ENCODE results near the gene TXNRD2.

TXNRD2 gene

DNA sequence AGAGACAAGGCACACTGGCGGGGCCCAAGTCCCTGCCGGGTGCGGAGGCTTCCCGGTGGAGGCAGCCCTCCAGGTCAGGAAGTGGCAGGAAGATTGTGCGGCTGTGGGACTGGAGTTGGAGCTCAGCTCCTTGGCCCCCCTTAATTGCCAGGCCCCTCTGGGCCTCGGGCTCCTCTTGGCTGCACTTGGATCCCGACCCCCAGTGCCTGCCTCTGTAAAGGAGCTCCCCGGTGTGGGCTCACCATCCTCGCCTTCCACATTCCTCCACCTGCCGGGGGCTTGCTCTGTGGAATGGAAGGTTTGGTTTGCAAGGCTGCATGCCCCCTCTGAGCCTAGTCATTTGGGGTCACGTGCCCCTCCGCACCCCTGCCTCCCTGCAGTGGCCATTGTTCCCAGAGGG is 38.1 kb downstream of the TXNRD2 start:
- no peak for DNase-seq

DNA sequence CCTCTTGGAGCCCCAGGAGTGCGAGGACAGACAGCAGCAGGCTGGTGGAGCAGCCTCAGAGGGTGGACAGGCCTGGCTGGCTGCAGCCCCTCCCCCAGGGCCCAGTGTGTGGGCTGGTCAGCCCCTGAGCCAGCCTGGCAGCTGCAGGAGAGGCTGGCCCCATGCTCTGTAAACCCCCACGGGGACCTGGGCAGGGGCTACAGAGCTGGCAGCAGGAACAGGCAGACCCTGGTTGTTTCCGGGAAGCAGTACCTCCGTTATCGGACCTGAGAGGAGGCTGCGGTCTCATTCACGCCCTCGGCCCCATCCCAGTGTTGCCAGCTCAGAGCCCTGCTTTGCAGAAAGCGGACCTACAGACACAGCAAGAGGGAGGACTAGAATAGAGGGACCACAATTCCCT is 38.6 kb downstream of the TXNRD2 start:
- no peak for DNase-seq

DNA sequence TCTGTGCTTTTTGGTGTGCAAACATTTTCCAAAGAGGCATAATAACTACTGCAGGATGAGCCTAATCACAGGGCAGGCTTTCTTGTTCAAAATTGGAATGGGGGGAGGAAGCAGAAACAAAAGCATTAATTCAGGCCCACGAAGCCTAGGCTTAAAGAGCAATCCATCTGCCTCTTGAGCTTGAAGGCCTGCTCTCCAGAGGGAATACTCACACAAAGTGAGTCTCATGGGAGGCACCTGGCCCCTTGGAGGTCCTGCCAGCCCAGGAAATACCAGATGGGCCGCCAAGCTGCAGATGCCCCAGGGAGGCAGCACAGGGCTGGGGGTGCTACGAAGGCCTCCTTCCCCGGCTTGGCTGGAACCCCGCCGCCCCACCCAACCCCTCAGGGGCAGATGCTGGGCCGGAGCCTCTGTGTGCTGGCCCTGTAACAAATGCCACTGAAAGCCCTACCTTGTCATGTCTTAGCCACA is 39.3 kb downstream of the TXNRD2 start:
- no peak for DNase-seq

DNA sequence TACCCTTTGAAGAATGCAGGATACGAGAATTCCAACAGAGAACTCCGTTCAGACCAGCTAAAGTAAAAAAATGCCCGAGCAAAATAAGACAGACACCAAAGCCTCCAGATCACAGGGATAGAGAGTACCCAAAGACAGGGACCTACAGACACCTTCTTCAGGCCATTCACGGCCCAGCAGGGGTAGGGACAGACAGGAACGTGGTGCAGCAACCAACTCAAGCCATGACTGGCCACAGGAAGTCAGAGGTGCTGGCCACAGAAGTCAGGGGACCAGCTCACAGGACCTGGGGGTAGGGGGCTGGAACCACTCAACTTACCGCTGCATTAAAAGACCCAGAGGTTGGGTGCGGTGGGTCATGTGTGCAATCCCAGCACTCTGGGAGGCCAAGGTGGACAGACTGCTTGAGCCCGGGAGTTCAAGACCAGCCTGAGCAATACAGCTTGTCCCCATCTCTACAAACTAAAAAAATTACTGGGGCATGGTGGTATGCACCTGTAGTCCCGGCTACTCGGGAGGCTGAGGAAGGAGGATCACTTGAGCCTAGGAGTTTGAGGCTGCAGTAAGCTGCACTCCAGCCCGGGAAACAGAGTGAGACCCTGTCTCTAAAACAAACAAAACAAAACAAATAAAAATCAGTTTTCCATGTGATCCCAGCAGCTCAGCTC is 39.9 kb downstream of the TXNRD2 start:
- no peak for DNase-seq

DNA sequence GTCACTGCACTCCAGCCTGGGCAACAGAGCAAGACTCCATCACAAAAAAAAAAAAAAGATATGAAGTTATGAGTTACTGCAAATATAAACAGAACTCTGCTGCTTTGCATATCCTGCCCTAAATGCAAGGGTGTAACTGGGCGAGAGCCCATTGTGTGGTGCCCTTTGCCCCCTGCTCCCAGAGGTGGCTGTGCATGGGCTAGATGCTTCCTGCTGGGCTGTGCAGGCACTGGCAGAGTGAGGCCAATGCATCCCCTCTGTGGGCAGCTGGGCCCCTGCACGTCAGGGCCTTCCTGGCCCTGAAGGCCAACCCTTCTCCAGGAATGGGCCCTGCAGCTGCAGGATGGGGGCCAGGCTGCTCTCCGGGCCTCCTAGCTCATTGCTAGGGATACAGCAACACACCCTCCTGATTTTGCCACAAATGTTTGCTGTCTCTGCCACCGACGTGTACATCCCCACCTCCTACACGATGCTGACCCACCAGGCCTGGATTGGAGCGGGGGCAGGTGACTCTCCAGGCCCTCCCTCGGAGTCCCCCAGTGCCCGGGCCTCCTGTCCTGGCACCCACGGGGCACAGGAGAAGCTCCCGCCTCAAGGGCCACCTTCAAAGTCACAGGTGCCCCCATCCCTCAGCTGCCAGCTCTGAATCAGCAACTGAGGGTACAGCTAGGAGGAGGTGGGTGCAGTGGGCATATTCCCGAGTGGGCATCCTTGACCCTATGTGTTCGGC is 40.7 kb downstream of the TXNRD2 start:
- DNase-seq: no peak

DNA sequence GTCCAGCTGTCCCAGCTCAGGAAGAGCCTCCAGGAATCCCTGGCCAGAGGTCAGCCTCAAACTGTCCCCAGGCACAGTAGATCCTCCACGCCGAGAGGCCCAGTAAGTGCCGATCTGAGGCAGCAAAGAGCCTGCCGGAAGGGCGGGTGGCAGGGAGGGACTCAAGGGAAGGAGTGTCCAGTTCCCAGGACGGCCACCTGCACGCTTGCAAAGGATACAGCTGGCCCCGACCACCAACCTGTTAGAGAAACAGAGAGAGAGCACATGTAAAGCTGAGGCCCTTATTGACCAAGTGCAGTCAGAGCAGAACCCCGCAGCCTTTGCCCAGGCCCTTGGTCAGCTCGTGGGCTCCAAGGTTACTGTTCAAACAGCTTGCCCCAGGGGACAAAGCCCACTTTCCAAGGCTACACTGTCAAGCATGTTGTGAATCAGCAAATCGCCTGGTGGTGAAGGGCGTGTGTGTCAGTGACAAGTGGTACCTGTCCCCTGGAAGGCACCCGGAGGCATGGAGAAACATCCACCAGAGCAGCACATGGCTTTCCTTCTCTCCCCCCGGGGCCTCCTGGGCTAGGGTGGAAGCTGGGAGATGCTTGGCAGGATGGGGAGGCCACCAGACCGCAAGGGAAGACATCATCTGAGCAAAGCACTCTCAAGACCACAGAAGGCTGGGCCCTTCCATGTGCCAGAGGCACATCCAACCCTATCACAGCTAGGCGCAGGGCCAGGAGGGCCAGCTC is 42.6 kb downstream of the TXNRD2 start:
- no peak for DNase-seq

DNA sequence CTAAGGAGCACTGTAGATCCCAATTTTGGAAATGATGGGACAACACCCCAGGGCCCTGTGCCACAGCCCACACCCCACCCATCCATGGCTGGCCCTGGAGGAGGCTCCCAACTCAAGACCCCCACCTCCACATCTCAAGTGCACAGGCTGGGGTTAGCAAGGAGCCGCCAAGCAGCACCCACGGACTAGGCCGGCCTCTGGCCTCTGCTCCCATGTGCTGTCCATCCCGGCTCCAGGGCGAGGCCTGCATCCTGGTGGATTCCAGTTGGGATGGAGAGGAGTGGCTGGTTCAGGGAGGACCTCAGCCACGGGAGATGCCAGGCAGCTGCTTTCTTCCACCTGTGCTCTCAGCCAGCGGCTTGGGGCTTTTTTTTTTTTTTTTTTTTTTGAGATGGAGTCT is 43.5 kb downstream of the TXNRD2 start:
- DNase-seq: no peak

DNA sequence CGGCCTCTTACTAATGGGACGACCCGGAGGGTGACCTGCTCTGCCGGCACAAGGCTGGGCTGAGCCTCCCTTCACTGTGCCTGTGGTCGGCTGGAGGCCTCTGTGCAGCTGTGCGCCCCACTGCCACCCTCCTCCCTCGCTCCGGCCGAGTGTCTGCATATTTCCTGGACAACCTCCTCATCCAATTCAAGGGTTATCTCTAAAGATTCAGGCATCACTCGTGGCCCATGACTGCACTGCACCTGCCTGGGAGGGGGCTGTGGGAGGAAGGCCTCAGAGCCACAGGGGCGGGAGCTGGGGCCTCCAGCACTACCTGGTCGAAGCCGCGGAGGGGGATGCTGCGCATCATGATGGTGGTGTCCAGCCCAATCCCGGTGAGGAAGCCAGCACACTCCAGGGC is 43.9 kb downstream of the TXNRD2 start:
- DNase-seq: no peak

DNA sequence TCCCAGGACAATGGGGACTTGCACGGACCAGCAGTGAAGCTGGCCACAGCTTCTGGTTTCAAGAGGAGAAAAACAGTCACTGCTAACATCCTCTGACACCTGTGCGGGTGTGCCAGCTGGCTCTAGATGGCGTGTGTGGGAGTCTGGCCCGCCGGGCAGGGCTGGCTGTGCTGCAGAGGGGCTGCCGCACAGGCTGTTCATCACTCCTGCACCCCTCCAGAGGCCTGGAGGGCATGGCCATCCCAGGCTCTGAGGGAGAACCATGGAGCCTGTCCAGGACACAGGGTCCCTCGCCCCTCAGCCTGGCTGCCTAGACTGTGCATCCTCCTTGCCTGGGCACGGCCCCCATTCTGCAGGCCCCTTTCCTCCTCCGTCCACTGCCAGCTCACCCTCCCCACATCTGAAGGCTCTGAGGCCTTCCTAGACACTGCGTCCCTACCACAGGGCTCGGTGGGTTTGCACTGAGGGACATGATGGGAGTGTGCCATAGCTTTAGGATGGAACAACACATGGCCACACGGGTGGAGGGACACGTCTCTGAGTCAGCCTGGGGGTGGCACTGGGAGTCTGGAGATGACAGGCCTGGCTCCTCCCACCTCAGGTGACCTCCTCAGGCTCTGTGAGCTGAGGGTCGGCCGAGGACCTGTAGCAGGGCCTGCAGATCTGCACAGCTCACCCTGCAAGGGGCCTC is 44.8 kb downstream of the TXNRD2 start:
- DNase-seq: no peak

DNA sequence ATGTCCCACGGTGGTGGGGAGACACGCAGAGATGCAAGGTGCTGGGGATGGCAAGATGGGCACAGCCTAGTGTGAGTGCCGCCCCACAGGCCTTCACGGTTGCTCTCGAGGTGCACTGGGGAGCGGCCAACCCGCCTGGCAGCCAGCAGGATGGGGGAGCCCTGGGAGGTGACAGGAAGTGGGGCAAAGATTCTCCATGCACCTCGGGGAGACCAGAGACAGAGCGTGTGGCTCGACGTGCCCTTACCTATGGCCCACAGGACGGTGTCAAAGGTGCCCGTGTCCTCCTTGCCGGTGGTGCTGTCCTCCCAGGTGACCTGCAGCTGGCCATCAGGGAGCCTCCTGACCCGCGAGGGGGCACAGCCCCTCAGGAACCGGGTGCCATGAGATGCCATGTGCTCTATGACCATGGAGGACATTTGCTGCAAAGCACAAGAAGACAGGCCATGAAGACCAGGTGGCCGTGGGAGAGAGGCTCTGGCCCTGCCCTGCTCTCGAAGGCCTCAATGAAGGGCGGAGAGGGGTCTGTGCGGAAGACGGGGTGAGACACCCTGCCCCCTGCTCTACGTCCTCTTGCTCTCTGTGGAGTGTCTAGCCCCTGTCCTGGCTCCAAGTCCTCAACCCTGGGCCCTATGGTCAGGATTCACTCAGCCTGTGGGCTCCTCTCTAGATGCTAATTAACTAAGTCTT is 46.3 kb downstream of the TXNRD2 start:
- no peak for DNase-seq

DNA sequence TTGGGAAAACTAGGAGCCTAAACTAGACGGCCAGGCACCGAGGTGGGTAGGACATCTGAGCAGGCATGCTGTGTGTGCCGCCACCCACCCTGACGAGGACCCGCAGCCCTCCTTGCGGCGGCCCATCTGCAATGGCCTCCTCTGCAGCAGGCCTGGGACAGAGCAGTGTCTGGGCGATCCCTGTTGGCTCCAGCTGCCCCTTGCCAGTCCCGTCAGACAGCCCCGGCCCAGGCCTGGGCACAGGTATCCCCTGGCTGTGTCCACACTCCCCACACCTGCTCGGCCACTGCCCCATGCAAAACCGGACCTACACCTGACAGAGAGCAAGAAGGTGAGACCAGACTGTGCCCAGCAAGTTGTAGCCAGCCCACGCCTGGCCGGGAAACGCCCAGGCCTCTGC is 48.3 kb downstream of the TXNRD2 start:
- no peak for DNase-seq

DNA sequence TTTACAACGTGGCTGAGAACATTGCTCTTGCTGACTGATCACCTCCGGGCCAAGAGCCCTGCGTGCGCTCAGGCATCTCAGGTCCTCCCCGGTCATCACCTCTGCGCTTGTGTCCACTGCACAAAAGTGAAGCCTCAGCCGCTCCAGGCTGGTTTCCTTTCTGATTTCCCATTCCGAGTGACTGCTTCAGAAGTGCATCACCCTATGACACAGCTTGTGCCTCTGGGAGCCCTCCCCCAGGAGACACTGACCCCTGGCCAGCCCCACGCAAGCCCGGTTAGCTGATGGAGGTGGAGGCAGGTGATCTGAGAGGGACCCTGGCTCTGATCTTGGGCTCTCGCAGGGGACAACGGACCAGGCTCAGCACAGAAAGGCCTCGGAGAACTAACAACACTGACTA is 48.7 kb downstream of the TXNRD2 start:
- no peak for DNase-seq

DNA sequence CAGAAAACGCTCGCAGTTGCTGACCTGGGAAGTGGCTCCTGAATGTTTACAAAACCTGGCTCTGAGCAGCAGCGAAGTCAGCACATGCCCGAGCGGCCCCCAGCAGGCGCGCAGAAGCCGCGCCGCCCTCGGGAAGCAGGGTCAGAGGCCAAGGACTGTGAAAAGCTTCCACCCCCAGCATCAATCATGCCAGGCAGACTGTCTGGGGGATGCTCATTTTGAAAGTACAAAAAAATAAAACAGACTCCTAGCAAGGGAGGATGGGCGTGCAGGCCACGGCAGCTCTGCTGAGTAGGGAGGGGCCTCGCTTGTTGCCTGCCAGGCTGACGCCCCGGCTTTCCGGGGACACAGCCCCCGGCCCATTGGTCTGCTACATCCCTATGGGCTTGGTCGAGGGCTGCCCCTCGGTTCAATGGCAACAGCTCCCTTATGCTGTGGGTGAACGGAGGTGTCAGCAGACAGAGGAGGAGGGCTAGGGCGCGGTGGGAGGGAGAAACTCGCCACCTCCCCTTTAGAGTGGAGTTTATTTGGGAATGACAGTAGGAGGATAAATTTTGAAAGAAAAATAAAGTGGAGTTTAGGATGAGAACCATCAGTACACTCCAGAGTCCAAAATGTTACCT is 49.2 kb downstream of the TXNRD2 start:
- peak; percentile 49 for DNase-seq

DNA sequence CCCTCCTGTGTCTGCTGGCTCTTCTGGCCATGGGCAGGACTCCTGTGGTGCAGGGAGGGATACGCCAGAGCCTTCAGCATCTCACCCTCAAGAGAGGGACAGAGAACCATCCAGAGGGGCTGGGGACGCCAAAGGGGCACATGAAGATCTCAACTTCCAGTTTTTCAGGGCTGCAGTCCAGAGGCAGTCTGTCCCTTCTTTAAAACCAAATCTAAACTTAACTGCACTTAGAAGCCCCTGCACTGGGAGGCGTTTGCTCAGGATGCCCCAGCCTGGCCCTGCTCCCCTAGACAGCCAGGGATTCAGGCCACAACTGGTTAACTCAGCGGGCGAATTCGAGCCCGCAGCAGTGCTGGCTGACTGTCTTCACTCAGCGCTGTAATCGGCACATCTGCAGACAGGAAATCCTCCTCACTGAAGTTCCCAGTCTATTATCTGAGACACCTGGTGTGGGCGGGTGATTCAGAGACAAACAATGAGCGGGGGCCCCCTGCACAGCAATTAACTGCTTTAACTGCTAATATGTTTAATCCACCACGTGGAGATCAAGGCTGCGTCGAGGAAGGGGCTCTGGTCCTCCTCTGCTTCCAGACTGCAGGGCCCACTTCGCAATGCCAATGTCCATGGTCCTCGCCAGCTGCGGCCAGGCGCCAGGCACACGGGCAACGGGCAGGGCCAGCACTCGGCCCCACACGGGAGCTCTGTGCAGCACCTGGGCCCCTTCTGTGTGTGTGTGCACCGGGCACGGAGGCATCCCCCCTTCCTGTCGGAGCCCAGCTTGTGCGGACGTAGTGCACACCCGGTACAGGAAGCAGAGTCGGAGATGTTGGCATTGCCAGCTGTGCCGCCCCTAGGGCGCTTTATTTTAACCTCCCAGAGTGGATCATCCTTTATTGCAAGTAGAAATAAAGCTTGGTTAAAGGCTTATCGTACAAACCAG is 50.0 kb downstream of the TXNRD2 start:
- peak; percentile 95 for DNase-seq

DNA sequence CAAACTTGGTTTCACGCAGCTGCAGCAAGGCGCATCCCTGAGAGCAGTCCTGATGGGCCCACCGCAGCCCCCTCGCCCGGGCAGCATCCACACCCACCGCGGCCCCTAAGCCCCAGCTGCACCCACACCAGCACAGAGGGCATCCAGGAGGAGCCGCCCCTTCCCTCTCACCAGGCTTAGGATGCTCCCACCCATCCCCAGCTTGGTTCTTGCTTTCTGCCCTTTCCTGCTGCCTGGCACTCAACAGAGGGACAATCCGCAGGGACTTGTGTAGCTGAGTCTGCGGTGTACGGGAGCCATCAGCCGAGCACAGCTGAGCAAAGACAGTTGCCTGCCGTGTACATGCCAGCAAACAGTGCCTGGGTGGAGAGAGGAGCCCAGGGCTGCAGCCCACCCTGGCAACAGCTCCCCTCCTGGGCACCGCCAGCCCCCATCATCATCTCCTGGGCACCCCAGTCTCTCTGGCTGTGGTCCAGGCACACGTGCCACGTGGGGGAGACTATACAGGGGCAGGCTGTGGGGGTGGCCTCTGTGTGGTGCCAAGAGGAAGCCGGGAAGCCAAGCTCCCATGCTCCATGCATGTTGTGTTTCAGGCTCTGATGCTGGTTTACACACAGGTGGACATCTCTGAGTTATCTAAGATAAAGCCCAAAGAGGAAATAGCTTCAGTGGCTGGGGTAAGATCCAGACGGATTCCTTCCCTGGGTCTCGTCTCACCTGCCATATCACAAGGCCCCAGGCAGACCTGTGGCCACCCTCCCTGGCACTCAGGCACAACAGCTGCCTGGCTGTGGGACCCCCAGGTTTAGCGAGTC is 50.9 kb downstream of the TXNRD2 start:
- no peak for DNase-seq

DNA sequence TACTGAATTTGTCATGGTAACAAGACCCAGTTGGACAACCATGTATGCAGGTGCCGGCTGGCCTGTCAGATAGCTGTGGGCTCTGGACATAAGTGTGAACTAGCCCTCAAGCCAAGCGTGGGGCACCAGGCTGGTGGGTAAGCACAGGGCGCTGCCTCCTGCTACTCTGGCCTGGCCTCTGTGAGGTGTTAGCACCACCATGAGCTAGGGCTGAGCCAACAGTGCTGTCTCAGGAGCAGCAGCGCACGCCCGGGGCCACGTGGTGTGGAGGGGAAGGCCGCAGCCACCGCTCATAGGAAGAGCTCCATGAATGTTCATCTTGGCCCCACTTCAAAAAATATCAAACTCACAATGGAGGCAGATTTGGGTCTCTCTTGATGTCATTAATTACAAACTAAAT is 51.7 kb downstream of the TXNRD2 start:
- DNase-seq: no peak

DNA sequence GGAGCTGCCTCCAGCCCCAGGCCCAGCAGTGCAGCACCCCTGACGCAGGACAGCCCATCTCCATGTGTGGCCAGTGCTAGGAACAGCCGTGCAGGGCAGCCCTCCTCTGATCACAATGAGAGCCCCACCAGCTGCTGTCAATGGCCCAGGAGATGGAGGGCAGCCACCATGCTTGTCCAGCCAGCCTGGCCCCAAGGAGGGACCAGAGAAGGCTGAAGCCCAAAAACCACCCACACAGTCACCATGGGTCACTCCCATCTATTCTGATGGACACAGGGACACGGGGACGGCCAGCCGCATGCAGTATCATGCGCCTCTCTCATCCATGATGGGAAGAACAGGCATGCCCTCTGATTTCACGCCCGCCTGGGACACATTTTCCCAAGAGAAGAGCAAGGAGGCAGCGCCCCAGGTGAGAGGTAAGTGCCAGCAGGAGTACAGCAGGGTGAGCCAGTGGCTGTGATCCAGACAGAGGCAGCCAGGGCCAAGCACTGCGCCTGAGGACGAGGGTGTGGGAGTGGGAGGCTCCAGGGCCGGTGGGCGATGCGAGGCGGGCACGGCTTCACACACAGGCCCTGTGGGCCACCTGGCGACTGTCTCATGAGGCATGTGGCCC is 53.4 kb downstream of the TXNRD2 start:
- DNase-seq: no peak

DNA sequence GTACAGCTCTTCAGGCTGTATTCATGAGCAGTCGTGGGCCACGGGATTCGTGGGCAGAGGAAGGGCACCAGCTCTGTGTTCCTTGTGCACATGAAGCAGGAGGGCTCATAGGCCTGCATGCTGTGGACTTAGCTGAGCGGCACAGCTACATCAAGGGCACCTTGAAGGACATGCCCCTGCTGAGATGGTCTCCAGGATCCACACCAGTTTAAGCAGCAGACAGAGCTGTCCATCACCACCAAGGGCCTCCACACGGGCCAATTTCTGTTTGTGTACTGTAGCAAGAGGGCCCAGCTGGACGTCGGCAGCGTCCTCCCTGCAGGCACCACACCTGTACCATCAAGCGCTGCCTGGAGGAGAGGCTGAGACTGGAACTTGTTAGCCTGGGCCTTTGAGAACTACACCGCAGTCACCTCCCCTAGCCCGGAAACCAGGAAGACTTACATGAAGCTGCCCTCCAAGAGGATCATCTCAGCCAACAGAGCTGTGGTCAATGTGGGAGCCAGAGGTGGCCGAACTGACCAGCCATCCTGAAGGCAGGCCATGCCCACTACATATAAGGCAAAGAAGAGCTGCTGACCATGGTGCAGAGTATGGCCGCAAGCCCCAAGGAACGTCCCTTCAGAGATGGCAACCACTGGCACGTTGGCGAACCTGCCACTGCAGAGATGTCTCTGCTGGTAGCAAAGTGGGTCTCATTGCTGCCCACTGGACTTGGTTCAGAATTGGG is 54.2 kb downstream of the TXNRD2 start:
- no peak for DNase-seq

Measured in fibroblast of skin of abdomen (primary cell).